HG03460 (cell line): ENCODE results near the gene LDLR.
"Not testable (repeated sequence)": the region's sequence is repeated elsewhere in the genome, so short reads cannot be mapped to it uniquely, and the experiment has no call there.

Experiments used
- ATAC-seq: cut with Tn5 transposase; IDR thresholded peaks from one replicate; pipeline ENCODE4 v1.9.1; 2021; ENCODE audit not compliant: unreplicated experiment

The LDLR gene

GRCh38 chr19:11103667-11104066 is 14.4 kb downstream of the LDLR start:
- ATAC-seq, result not testable (repeated sequence)

GRCh38 chr19:11105014-11105636 is 15.9 kb downstream of the LDLR start:
- no peak for ATAC-seq

DNA sequence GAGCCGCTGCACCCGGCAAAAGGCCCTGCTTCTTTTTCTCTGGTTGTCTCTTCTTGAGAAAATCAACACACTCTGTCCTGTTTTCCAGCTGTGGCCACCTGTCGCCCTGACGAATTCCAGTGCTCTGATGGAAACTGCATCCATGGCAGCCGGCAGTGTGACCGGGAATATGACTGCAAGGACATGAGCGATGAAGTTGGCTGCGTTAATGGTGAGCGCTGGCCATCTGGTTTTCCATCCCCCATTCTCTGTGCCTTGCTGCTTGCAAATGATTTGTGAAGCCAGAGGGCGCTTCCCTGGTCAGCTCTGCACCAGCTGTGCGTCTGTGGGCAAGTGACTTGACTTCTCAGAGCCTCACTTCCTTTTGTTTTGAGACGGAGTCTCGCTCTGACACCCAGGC is 17.2 kb downstream of the LDLR start:
- ATAC-seq, result no peak

GRCh38 chr19:11108746-11109145 is 19.5 kb downstream of the LDLR start:
- ATAC-seq, result no peak

GRCh38 chr19:11111117-11111770 is 22.0 kb downstream of the LDLR start:
- ATAC-seq, result no peak

GRCh38 chr19:11111771-11112144 is 22.5 kb downstream of the LDLR start:
- no peak for ATAC-seq

GRCh38 chr19:11113140-11113708 is 24.0 kb downstream of the LDLR start:
- no peak for ATAC-seq

GRCh38 chr19:11115042-11115441 is 25.8 kb downstream of the LDLR start:
- no peak for ATAC-seq

GRCh38 chr19:11115895-11116446 is 26.7 kb downstream of the LDLR start:
- no peak for ATAC-seq

DNA sequence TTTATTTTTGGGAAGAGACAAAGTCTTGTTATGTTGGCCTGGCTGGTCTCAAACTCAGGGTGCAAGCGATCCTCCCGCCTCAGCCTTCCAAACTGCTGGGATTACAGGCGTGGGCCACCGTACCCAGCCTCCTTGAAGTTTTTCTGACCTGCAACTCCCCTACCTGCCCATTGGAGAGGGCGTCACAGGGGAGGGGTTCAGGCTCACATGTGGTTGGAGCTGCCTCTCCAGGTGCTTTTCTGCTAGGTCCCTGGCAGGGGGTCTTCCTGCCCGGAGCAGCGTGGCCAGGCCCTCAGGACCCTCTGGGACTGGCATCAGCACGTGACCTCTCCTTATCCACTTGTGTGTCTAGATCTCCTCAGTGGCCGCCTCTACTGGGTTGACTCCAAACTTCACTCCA is 27.2 kb downstream of the LDLR start:
- ATAC-seq, result no peak

DNA sequence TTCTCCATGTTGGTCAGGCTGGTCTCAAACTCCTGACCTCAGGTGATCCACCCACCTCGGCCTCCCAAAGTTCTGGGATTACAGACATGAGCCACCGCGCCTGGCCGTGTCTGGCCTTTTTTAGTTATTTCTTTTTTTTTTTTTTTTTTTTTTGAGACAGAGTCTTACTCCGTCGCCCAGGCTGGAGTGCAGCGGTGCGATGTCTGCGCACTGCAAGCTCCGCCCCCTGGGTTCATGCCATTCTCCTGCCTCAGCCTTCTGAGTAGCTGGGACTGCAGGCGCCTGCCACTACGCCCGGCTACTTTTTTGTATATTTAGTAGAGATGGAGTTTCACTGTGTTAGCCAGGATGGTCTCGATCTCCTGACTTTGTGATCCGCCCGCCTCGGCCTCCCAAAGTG is 32.7 kb downstream of the LDLR start:
- not testable (repeated sequence) for ATAC-seq

DNA sequence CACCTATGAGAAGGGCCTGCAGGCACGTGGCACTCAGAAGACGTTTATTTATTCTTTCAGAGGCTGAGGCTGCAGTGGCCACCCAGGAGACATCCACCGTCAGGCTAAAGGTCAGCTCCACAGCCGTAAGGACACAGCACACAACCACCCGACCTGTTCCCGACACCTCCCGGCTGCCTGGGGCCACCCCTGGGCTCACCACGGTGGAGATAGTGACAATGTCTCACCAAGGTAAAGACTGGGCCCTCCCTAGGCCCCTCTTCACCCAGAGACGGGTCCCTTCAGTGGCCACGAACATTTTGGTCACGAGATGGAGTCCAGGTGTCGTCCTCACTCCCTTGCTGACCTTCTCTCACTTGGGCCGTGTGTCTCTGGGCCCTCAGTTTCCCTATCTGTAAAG is 33.9 kb downstream of the LDLR start:
- ATAC-seq, result no peak

- ATAC-seq, result not testable (repeated sequence)
Observed at GRCh38 chr19:11124157-11124556, 34.9 kb downstream of the LDLR start.

DNA sequence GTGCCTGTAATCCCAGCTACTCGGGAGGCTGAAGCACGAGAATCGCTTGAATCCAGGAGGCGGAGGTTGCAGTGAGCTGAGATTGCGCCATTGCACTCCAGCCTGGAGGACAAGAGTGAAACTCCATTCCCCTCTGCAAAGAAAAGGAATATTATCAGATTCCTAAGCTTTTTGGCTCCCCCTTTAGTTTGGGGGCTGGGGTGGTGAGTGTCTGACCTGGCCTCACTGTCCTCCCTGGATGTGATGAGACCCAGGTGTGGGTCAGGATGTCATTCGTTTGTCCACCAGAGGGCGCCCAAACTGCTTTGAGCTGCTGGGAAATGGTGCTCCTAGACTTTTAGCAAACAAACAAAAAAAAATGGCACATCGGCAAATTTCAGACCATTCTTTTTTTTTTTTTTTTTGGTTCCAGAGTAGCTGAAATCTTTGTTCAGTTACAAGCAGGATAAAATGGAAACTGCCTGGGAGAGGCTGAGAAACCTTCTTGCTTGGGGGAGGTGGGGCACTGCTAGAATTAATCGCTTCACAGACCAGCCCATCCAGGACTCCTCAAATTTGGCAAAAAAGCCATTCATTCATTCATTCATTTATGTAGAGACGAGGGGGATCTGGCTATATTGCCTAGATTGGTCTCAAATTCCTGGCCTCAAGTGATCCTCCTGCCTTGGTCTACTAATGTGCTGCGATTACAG is 36.9 kb downstream of the LDLR start:
- ATAC-seq, result no peak

- ATAC-seq, result no peak
Observed at GRCh38 chr19:11127905-11128304, 38.6 kb downstream of the LDLR start.

- ATAC-seq, result no peak
Observed at GRCh38 chr19:11130824-11131455, 41.7 kb downstream of the LDLR start.

GRCh38 chr19:11131471-11131870 is 42.2 kb downstream of the LDLR start:
- ATAC-seq, result no peak

DNA sequence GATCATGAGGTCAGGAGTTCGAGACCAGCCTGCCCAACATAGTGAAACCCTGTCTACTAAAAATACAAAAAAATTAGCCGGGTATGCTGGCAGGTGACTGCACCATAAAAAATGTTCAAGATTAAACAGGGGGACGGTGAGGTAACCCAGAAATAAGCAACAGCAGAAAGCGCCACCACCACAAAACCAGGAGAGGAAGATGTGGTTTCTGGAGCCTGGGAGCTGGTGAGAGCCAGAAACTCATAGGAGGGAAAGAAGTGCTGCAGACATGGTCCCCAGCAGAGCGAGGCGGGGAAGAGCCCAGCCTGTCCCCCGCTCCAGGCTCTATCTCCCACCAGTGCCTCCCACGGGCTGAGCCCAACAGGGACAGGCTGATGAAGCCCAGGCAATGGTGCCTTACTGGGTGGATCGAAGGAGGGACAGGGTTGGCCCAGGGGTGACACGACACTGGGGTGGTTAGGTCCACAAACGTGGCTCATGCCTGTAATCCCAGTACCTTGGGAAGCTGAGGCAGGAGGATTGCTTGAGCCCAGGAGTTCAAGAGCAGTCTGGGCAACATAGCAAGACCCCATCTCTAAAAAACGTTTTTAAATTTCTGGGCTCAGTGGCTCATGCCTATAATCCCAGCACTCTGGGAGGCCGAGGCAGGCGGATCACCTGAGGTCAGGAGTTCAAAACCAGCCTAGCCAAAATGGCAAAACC is 47.3 kb downstream of the LDLR start:
- ATAC-seq, result no peak

- ATAC-seq, result no peak
Observed at GRCh38 chr19:11137542-11138384, 48.5 kb downstream of the LDLR start.
